H1 (cell line): ENCODE measurements around the gene STX11. TPM values are rescaled to one million over a fixed set of nuclear protein-coding genes. Genes with fewer than 3 reads are reported as not detected.
A peak's percentile ranks its signal among the peaks of the same experiment; 100 is the strongest.

Source experiments
- ATF2 ChIP-seq: IDR thresholded peaks from 2 replicates; pipeline ENCODE4 v1.6.1; 2012; ENCODE audit warnings: low read length, inconsistent platforms
- CHD7 ChIP-seq: fragments of 300-600 bp; sonication (generic); IDR thresholded peaks from 2 replicates; pipeline ENCODE4 v1.7.1; 2012; ENCODE audit warnings: low read length, moderate library complexity, mild to moderate bottlenecking, inconsistent platforms; ENCODE audit not compliant: insufficient replicate concordance
- KDM5A ChIP-seq: fragments of 200-600 bp; IDR thresholded peaks from 2 replicates; pipeline ENCODE4 v1.7.1; 2012; ENCODE audit warnings: mild to moderate bottlenecking, low read length, inconsistent platforms, mixed read lengths
- POLR2A ChIP-seq, 2 experiments: IDR thresholded peaks; 1 replicate in 1 of 2; 2 replicates in 1 of 2; pipeline ENCODE4 v1.6.1; 2011; ENCODE audit warnings: low read depth in 2 of 2, low read length in 2 of 2, mild to moderate bottlenecking in 2 of 2; ENCODE audit errors: control extremely low read depth in 1 of 2
- RBBP5 ChIP-seq: IDR thresholded peaks from 2 replicates; pipeline ENCODE4 v1.7.1; 2012; ENCODE audit warnings: low read depth, mild to moderate bottlenecking, inconsistent platforms, low read length, moderate library complexity, borderline replicate concordance
- SP1 ChIP-seq: IDR thresholded peaks from 2 replicates; pipeline ENCODE4 v1.6.1; 2011; ENCODE audit warnings: low read depth, low read length
- SRF ChIP-seq: IDR thresholded peaks from 2 replicates; pipeline ENCODE4 v1.6.1; 2011; ENCODE audit warnings: mild to moderate bottlenecking, low read depth, low read length, moderate library complexity
- SUZ12 ChIP-seq: fragments of 200-600 bp; sonication (generic); IDR thresholded peaks from 2 replicates; pipeline ENCODE4 v1.6.1; 2012; ENCODE audit warnings: mild to moderate bottlenecking, inconsistent platforms, low read length, moderate library complexity, mixed read lengths
- YY1 ChIP-seq: IDR thresholded peaks from 2 replicates; pipeline ENCODE4 v1.6.1; 2011; ENCODE audit warnings: low read depth, mild to moderate bottlenecking, low read length
- polyA plus RNA-seq, 7 experiments: library from polyadenylated mRNA; depleted of rRNA in 3 of 7; stranded (reverse) in 5 of 7; unstranded in 2 of 7; fragments of >200 nt in 5 of 7; fragments of 200-250 nt in 2 of 7; gene quantifications; 1 replicate in 5 of 7; 2 replicates in 1 of 7; 4 replicates in 1 of 7; pipeline versions ENCODE4 v1.2.1 to v1.2.3, GENCODE V29; 2011 to 2013; ENCODE audit warnings: missing spikeins in 2 of 7, mixed read lengths in 2 of 7
- total RNA-seq: library from RNA; stranded (reverse); fragmentation: NEBNext Ultra II Directional; extraction: Animal tissue kit (Norgen Biotek cat#: 25700); gene quantifications from 2 replicates; pipeline ENCODE4 v1.2.1, GENCODE V29; 2021

The STX11 gene
- total and polyA plus RNA-seq, 2 of the 8 experiments (the other 6 are each of a cell fraction or from before 2014, with no cell fraction given) = 0.15 to 0.34 TPM

- TF ChIP-seq CHD7 (no peak), KDM5A (no peak), POLR2A (IDR thresholded peaks at IDR 0.05; ENCODE audit: control extremely low read depth in 1 of 2, low read depth in 2 of 2, low read length in 2 of 2) (peak in 1 of 2 experiments; percentile 56; a peak in 2 of 3 replicates), SUZ12 (no peak), YY1 (peak; percentile 36; the same call in 1 of the 2 replicates), SRF (no peak), SP1 (no peak), RBBP5 (peak; percentile 100), ATF2 (no peak; the same call in 1 of the 2 replicates)
These were observed 65.8 kb downstream of the STX11 start (continued) for GRCh38 chr6:144215932-144216667.
